GM18502 (cell line): ENCODE measurements around the gene THBS3.
A peak's percentile ranks its signal among the peaks of the same experiment; 100 is the strongest.
"Not testable (repeated sequence)": the region's sequence is repeated elsewhere in the genome, so short reads cannot be mapped to it uniquely, and the experiment has no call there.

Experiments used
- ATAC-seq: cut with Tn5 transposase; IDR thresholded peaks from one replicate; pipeline ENCODE4 v1.9.1; 2021; ENCODE audit warnings: mild to moderate bottlenecking; ENCODE audit not compliant: unreplicated experiment, poor library complexity

THBS3 gene

GRCh38 chr1:155209312-155209721, 1.6 kb upstream of the THBS3 start:
- no peak for ATAC-seq

GRCh38 chr1:155208541-155209311, 1.0 kb upstream of the THBS3 start, which contains the start of gene MTX1:
MTX1 (plus strand) TSS chr1:155208695; CDS start chr1:155208805, 110 bp downstream.
- peak; percentile 80 for ATAC-seq

GRCh38 chr1:155206891-155207805, 549 bp downstream of the THBS3 start:
- ATAC-seq, result no peak

- no peak for ATAC-seq
Measured at GRCh38 chr1:155205969-155206593, 1.6 kb downstream of the THBS3 start.

- ATAC-seq, result no peak
Measured at GRCh38 chr1:155205035-155205434, 2.7 kb downstream of the THBS3 start.

- no peak for ATAC-seq
Measured at GRCh38 chr1:155202731-155203515, 4.8 kb downstream of the THBS3 start.

- no peak for ATAC-seq
Measured at GRCh38 chr1:155202198-155202597, 5.5 kb downstream of the THBS3 start.

- ATAC-seq, result no peak
Measured at GRCh38 chr1:155200920-155201319, 6.8 kb downstream of the THBS3 start.

GRCh38 chr1:155199792-155200191, 7.9 kb downstream of the THBS3 start:
- no peak for ATAC-seq

GRCh38 chr1:155198547-155198906, 9.2 kb downstream of the THBS3 start:
- no peak for ATAC-seq

- no peak for ATAC-seq
Measured at GRCh38 chr1:155197901-155198546, 9.7 kb downstream of the THBS3 start.

GRCh38 chr1:155196893-155197638, 10.6 kb downstream of the THBS3 start:
- no peak for ATAC-seq

- no peak for ATAC-seq
Measured at GRCh38 chr1:155196103-155196892, 11.4 kb downstream of the THBS3 start.

- peak; percentile 11 for ATAC-seq
Measured at GRCh38 chr1:155195201-155196102, 12.2 kb downstream of the THBS3 start.

GRCh38 chr1:155193991-155194240, 13.8 kb downstream of the THBS3 start:
- ATAC-seq, result not testable (repeated sequence)

GRCh38 chr1:155193275-155193990, 14.3 kb downstream of the THBS3 start:
- ATAC-seq, result peak; percentile 64
